Right lobe of liver (tissue), 4 donors: ENCODE data around the gene LYZL6.

Source experiments
- CTCF ChIP-seq, 4 donors: fragments of 200-600 bp in 3 of 4; fragments of 450-650 bp in 1 of 4; IDR thresholded peaks; one replicate each; pipeline versions ENCODE4 v1.5.1 to v1.8.0; 2016 to 2022; ENCODE audit warnings: antibody characterized with exemption in 4 of 4, mild to moderate bottlenecking in 2 of 4
- POLR2A ChIP-seq: fragments of 450-650 bp; IDR thresholded peaks from one replicate; pipeline ENCODE4 v1.6.1; 2017; ENCODE audit warnings: antibody characterized with exemption, mild to moderate bottlenecking
- donor health status: DM: no; HTN: no; CAD: no.
- donor health status: DM: no; HTN: no; CAD: no.
- donor health status: DM: no; HTN: yes; CAD: no.

DNA sequence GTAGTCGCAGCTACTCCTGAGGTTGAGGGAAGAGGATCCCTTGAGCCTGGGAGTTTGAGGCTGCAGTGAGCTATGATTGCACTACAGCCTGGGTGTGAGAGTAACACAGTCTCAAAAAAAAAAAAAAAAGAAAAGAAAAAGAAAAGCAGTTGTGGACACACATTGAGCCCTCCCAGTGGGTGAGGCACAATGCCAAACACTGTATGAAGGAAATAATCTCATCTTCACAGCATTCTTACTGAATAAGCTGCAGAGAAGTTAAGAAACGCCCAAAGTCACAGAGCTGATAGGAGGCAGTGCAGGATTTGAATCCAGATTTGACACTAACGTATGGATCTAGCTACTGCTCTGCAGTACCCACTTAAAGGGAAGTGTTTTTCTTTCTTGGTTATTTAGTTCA lies 5.9 kb upstream of the LYZL6 start:
- TF ChIP-seq POLR2A: no peak
- TF ChIP-seq CTCF (IDR thresholded peaks at IDR 0.05): no peak
